ENCODE measurements around the gene LNPK.
"Not testable (repeated sequence)": the region's sequence is repeated elsewhere in the genome, so short reads cannot be mapped to it uniquely, and the experiment has no call there.

LNPK gene

GRCh38 chr2:176003958-176004357 lies 1.9 kb upstream of the LNPK start:
- Histone ChIP-seq H3K4me2 (ENCODE audit: low read length) (no peak overlapping the region), H3K27me3 (ENCODE audit: control insufficient read depth, insufficient read depth, low read length) (no peaks in the 10 kb centered on the region), H3K4me1 (ENCODE audit: control insufficient read depth, insufficient read depth, low read length) (peaks cover 6% of the 10 kb centered on the region), H3K9me3 (replicated peaks; ENCODE audit: low read length) (no peaks in the 10 kb centered on the region), H3K36me3 (ENCODE audit: insufficient read depth, low read length) (no peaks in the 10 kb centered on the region), H3K9ac (ENCODE audit: low read depth, low read length) (no peak overlapping the region), H3K4me3 (ENCODE audit: low read length) (no peak overlapping the region)

- H3K36me3 ChIP-seq (ENCODE audit: insufficient read depth, low read length) = no peaks in the 10 kb centered on the region
- peak overlapping the region; percentile 89 for H3K9ac ChIP-seq (ENCODE audit: low read depth, low read length)
- H3K9me3 ChIP-seq (replicated peaks; ENCODE audit: low read length) = no peaks in the 10 kb centered on the region
- no peaks in the 10 kb centered on the region for H3K27me3 ChIP-seq (ENCODE audit: control insufficient read depth, insufficient read depth, low read length)
- H3K4me3 ChIP-seq (ENCODE audit: low read length) = peak overlapping the region; percentile 80
- H3K4me1 ChIP-seq (ENCODE audit: control insufficient read depth, insufficient read depth, low read length) = peaks cover 6% of the 10 kb centered on the region
- peak overlapping the region; percentile 94 for H3K4me2 ChIP-seq (ENCODE audit: low read length)
Measured at GRCh38 chr2:176002688-176003210, 682 bp upstream of the LNPK start.

DNA sequence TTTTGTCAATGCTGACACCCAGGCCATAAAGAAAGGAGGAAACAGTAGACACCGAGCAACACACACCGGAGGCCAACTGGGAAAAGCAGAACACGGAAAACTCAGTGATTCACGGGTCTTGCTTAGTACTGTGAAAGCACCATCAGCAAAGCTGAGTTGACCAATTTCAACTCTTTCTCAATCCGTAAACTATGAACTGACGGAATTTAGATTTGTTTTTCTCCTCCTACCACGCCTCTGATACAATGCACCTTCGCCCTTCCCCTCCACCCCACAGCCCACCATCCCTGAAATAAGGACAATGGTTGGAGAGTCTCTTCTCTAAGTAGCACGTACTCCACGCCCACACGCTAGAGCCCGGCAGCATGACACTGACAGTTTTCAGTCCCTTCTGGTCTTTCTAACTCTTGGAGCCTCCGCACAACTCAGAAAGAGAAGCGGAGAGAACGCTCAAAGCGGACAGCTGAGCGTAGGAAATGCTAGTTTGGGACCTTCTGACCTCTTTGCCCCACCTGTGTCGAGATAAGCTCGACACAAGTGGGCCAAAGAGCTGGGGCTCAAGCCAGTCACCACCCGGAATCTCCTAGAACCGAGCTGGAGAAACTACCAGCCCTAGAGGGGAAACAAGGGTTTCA lies 669 bp downstream of the LNPK start:
- no peaks in the 10 kb centered on the region for H3K36me3 ChIP-seq (ENCODE audit: insufficient read depth, low read length)

DNA sequence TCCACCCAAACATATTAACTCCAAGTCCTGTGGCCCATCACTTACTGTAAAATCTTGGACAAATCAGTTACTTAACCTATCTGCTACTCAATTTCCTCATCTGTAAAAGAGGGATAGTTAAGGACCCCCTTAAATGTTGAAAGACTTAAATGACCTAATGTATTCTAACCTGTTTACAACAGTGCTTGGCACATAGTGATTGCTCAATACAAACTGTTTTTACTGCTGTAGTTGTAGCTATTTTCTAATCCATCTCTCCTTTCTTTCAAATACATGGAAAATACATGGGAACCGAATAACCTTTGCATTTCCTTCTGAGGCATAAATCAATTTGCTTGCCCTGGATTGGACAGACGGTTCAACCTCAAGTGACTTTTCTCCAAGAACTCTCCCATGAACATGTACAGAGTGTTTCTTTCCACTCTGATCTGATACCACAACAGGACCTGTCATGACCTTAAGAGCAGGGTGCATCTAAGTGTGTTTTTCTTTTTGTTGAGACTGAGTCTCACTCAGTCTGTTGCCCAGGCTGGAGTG lies 2.7 kb downstream of the LNPK start:
- Histone ChIP-seq H3K9ac (ENCODE audit: low read depth, low read length) (no peak overlapping the region), H3K9me3 (replicated peaks; ENCODE audit: low read length) (no peaks in the 10 kb centered on the region), H3K4me1 (ENCODE audit: control insufficient read depth, insufficient read depth, low read length) (peaks cover 6% of the 10 kb centered on the region), H3K4me2 (ENCODE audit: low read length) (no peak overlapping the region), H3K27me3 (ENCODE audit: control insufficient read depth, insufficient read depth, low read length) (no peaks in the 10 kb centered on the region), H3K36me3 (ENCODE audit: insufficient read depth, low read length) (no peaks in the 10 kb centered on the region), H3K4me3 (ENCODE audit: low read length) (no peak overlapping the region)

More for the DNA sequence above, 669 bp downstream of the LNPK start:
- peak overlapping the region; percentile 89 for H3K9ac ChIP-seq (ENCODE audit: low read depth, low read length)
- H3K4me1 ChIP-seq (ENCODE audit: control insufficient read depth, insufficient read depth, low read length) = peaks cover 6% of the 10 kb centered on the region
- no peaks in the 10 kb centered on the region for H3K9me3 ChIP-seq (replicated peaks; ENCODE audit: low read length)
- no peaks in the 10 kb centered on the region for H3K27me3 ChIP-seq (ENCODE audit: control insufficient read depth, insufficient read depth, low read length)
- peak overlapping the region; percentile 94 for H3K4me2 ChIP-seq (ENCODE audit: low read length)
- peak overlapping the region; percentile 80 for H3K4me3 ChIP-seq (ENCODE audit: low read length)

DNA sequence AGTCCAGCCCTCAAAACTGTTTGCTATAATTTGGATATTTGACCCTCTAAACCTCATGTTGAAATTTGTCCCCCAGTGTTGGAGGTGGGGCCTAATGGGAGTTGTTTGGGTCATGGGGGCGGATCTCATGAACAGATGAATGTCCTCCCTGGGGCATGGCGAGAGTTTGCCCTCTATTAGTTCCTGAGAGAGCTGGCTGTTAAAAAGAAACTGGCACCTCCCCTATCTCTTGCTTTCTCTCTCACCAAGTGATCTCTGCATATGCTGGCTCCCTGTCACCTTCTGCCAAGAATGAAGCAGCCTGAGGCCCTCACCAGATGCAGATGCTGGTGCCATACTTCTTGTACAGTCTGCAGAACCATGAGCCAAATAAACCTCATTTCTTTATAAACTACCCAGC lies 12.0 kb downstream of the LNPK start:
- Histone ChIP-seq H3K4me2 (ENCODE audit: low read length) (no peak overlapping the region), H3K4me3 (ENCODE audit: low read length) (no peak overlapping the region), H3K27me3 (ENCODE audit: control insufficient read depth, insufficient read depth, low read length) (no peaks in the 10 kb centered on the region), H3K36me3 (ENCODE audit: insufficient read depth, low read length) (peaks cover 7% of the 10 kb centered on the region), H3K4me1 (ENCODE audit: control insufficient read depth, insufficient read depth, low read length) (no peaks in the 10 kb centered on the region), H3K9me3 (replicated peaks; ENCODE audit: low read length) (no peaks in the 10 kb centered on the region), H3K9ac (ENCODE audit: low read depth, low read length) (no peak overlapping the region)

DNA sequence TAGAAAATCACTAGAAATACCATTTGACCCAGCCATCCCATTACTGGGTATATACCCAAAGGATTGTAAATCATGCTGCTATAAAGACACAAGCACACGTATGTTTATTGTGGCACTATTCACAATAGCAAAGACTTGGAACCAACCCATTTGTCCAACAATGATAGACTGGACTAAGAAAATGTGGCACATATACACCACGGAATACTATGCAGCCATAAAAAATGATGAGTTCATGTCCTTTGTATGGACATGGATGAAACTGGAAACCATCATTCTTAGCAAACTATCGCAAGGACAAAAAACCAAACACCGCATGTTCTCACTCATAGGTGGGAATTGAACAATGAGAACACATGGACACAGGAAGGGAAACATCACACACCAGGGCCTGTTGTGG lies 14.9 kb downstream of the LNPK start:
- not testable (repeated sequence) for H3K36me3 ChIP-seq (ENCODE audit: insufficient read depth, low read length); H3K9ac ChIP-seq (ENCODE audit: low read depth, low read length); H3K4me2 ChIP-seq (ENCODE audit: low read length); H3K27me3 ChIP-seq (ENCODE audit: control insufficient read depth, insufficient read depth, low read length); H3K4me3 ChIP-seq (ENCODE audit: low read length); H3K9me3 ChIP-seq (replicated peaks; ENCODE audit: low read length); H3K4me1 ChIP-seq (ENCODE audit: control insufficient read depth, insufficient read depth, low read length)

GRCh38 chr2:175984846-175985245 lies 17.2 kb downstream of the LNPK start:
- H3K4me2 ChIP-seq (ENCODE audit: low read length) = no peak overlapping the region
- no peaks in the 10 kb centered on the region for H3K27me3 ChIP-seq (ENCODE audit: control insufficient read depth, insufficient read depth, low read length)
- H3K36me3 ChIP-seq (ENCODE audit: insufficient read depth, low read length) = no peaks in the 10 kb centered on the region
- H3K4me3 ChIP-seq (ENCODE audit: low read length) = no peak overlapping the region
- no peaks in the 10 kb centered on the region for H3K4me1 ChIP-seq (ENCODE audit: control insufficient read depth, insufficient read depth, low read length)
- H3K9me3 ChIP-seq (replicated peaks; ENCODE audit: low read length) = no peaks in the 10 kb centered on the region
- H3K9ac ChIP-seq (ENCODE audit: low read depth, low read length) = no peak overlapping the region

GRCh38 chr2:175981551-175981950 lies 20.5 kb downstream of the LNPK start:
- H3K9ac ChIP-seq (ENCODE audit: low read depth, low read length) = no peak overlapping the region
- H3K9me3 ChIP-seq (replicated peaks; ENCODE audit: low read length) = no peaks in the 10 kb centered on the region
- H3K36me3 ChIP-seq (ENCODE audit: insufficient read depth, low read length) = peaks cover 3% of the 10 kb centered on the region
- H3K27me3 ChIP-seq (ENCODE audit: control insufficient read depth, insufficient read depth, low read length) = no peaks in the 10 kb centered on the region
- no peaks in the 10 kb centered on the region for H3K4me1 ChIP-seq (ENCODE audit: control insufficient read depth, insufficient read depth, low read length)
- H3K4me3 ChIP-seq (ENCODE audit: low read length) = no peak overlapping the region
- H3K4me2 ChIP-seq (ENCODE audit: low read length) = no peak overlapping the region

DNA sequence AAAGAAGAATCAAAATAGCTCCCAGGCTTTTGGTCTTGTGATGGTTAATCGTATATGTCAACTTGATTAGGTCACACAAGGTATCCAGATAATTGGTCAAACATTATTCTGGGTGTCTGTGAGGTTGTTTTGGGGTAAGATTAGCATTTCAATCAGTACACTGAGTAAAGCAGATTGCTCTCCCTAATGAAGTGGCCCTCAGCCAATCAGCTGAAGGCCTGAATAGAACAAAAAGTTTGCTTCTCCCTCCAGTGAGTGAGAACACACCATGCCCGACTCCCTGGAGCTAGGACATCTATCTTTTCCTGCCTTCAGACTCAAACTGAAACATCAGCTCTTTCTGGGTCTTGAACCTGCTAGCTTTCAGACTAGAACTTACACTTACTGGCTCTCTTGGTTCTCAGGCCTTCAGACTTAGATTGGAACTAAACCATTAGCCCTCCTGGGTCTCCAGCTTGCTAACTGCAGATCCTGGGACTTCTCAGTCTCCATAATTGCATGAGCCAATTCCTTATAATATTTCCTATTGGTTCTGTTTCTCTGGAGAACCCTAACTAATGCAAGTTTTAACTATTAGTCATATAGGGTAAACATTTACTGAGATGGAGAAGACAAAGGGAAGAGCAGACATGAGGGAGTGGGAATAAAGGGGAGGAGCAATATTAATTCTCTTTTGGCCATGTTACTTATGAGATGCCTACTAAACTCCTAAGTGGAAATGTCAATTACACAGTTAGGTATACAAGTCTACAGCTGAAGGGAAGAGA lies 25.5 kb downstream of the LNPK start:
- no peak overlapping the region for H3K4me2 ChIP-seq (ENCODE audit: low read length)
- H3K4me1 ChIP-seq (ENCODE audit: control insufficient read depth, insufficient read depth, low read length) = no peaks in the 10 kb centered on the region
- peaks cover 9% of the 10 kb centered on the region for H3K36me3 ChIP-seq (ENCODE audit: insufficient read depth, low read length)
- H3K9ac ChIP-seq (ENCODE audit: low read depth, low read length) = no peak overlapping the region
- no peaks in the 10 kb centered on the region for H3K9me3 ChIP-seq (replicated peaks; ENCODE audit: low read length)
- no peak overlapping the region for H3K4me3 ChIP-seq (ENCODE audit: low read length)
- no peaks in the 10 kb centered on the region for H3K27me3 ChIP-seq (ENCODE audit: control insufficient read depth, insufficient read depth, low read length)

- Histone ChIP-seq H3K36me3 (ENCODE audit: insufficient read depth, low read length) (peaks cover 9% of the 10 kb centered on the region), H3K4me3 (ENCODE audit: low read length) (no peak overlapping the region), H3K4me2 (ENCODE audit: low read length) (no peak overlapping the region), H3K9me3 (replicated peaks; ENCODE audit: low read length) (no peaks in the 10 kb centered on the region), H3K9ac (ENCODE audit: low read depth, low read length) (no peak overlapping the region), H3K4me1 (ENCODE audit: control insufficient read depth, insufficient read depth, low read length) (no peaks in the 10 kb centered on the region), H3K27me3 (ENCODE audit: control insufficient read depth, insufficient read depth, low read length) (no peaks in the 10 kb centered on the region)
Measured at GRCh38 chr2:175973373-175973772, 28.7 kb downstream of the LNPK start.

DNA sequence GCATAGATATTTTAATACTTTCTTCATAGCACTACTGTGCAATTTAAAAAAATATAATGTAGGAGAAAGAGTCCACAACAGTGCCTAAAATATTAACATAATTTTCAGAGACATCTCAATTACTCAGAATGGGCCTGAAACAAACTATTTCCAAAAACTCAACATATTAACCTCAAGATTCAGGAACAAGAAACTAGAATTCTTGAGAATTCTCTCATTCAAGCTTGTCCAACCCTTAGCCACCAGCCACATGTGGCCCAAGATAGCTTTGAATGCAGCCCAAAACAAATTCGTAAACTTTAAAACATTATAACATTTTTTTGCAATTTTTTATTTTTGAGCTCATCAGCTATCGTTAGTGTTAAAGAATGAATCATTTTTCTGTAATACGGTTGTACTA lies 35.2 kb downstream of the LNPK start:
- Histone ChIP-seq H3K4me2 (ENCODE audit: low read length) (no peak overlapping the region), H3K27me3 (ENCODE audit: control insufficient read depth, insufficient read depth, low read length) (no peaks in the 10 kb centered on the region), H3K4me3 (ENCODE audit: low read length) (no peak overlapping the region), H3K9ac (ENCODE audit: low read depth, low read length) (no peak overlapping the region), H3K4me1 (ENCODE audit: control insufficient read depth, insufficient read depth, low read length) (no peaks in the 10 kb centered on the region), H3K36me3 (ENCODE audit: insufficient read depth, low read length) (peaks cover 2% of the 10 kb centered on the region), H3K9me3 (replicated peaks; ENCODE audit: low read length) (no peaks in the 10 kb centered on the region)

All from skeletal muscle satellite cell (primary cell).